ENCODE results near the gene ZMIZ1.

- TF ChIP-seq CTCF (IDR thresholded peaks at IDR 0.05 in 4 of 5, conservative IDR thresholded peaks at IDR 0.05 in 1 of 5) (peak; percentile 87 to 96 (median 94)), POLR2A (IDR thresholded peaks at IDR 0.05) (no peak)
These were observed 128.0 kb downstream of the ZMIZ1 start for GRCh38 chr10:79196470-79197461.

All from gastrocnemius medialis (tissue), 4 donors.